Mesenchymal stem cell (in vitro differentiated cells and primary cell): Measurements from ENCODE around the gene TSPYL1.

ENCODE experiments used
- DNase-seq: peaks from one replicate; pipeline ENCODE4 v3.0.0-alpha.2; 2013
- H2AFZ ChIP-seq: one replicate; pipeline ENCODE4 v1.6.1; 2013; ENCODE audit warnings: low read depth, mild to moderate bottlenecking, control low read depth, inconsistent platforms, low read length, moderate library complexity
- H2AK5ac ChIP-seq: 2 replicates; pipeline ENCODE4 v1.6.1; 2013; ENCODE audit warnings: low read length, moderate library complexity, mild to moderate bottlenecking, inconsistent platforms; ENCODE audit not compliant: severe bottlenecking
- H2BK120ac ChIP-seq: one replicate; pipeline ENCODE4 v1.6.1; 2013; ENCODE audit warnings: low read depth, mild to moderate bottlenecking, inconsistent platforms, low read length, moderate library complexity
- H2BK12ac ChIP-seq, 2 experiments: one replicate each; pipeline ENCODE4 v1.6.1; 2013; ENCODE audit warnings: inconsistent platforms in 2 of 2, low read length in 2 of 2, mild to moderate bottlenecking in 2 of 2, moderate library complexity in 2 of 2, control low read depth in 1 of 2
- H2BK15ac ChIP-seq: one replicate; pipeline ENCODE4 v1.6.1; 2013; ENCODE audit warnings: mild to moderate bottlenecking, low read depth, inconsistent platforms; ENCODE audit not compliant: poor library complexity, severe bottlenecking
- H2BK5ac ChIP-seq: 2 replicates; pipeline ENCODE4 v1.6.1; 2013; ENCODE audit warnings: low read depth, mild to moderate bottlenecking, low read length, control low read depth, inconsistent platforms; ENCODE audit not compliant: poor library complexity, severe bottlenecking
- H3K14ac ChIP-seq, 2 experiments: one replicate each; pipeline ENCODE4 v1.6.1; 2013; ENCODE audit warnings: inconsistent platforms in 2 of 2, low read length in 2 of 2, control low read depth in 1 of 2, mild to moderate bottlenecking in 1 of 2, moderate library complexity in 1 of 2
- H3K18ac ChIP-seq, 2 experiments: one replicate each; pipeline ENCODE4 v1.6.1; 2013; ENCODE audit warnings: inconsistent platforms in 2 of 2, low read length in 2 of 2, control low read depth in 1 of 2, low read depth in 1 of 2, mild to moderate bottlenecking in 1 of 2
- H3K23ac ChIP-seq, 2 experiments: one replicate each; pipeline ENCODE4 v1.6.1; 2013; ENCODE audit warnings: inconsistent platforms in 2 of 2, low read length in 2 of 2, mild to moderate bottlenecking in 2 of 2, moderate library complexity in 2 of 2, control low read depth in 1 of 2
- H3K27ac ChIP-seq: 2 replicates; pipeline ENCODE4 v1.5.1; 2013; ENCODE audit warnings: mild to moderate bottlenecking, moderate library complexity, low read length, control low read depth, inconsistent platforms; ENCODE audit not compliant: poor library complexity, severe bottlenecking
- H3K27me3 ChIP-seq, 2 experiments: 2 replicates each; pipeline versions ENCODE4 v1.6.1 to v1.7.0; 2013; ENCODE audit warnings: low read length in 2 of 2, mild to moderate bottlenecking in 2 of 2, moderate library complexity in 2 of 2, control low read depth in 1 of 2, inconsistent platforms in 1 of 2; ENCODE audit not compliant: control insufficient read depth in 1 of 2, insufficient read depth in 1 of 2
- H3K36me3 ChIP-seq, 2 experiments: 2 replicates each; pipeline versions ENCODE4 v1.6.1 to v1.7.0; 2013; ENCODE audit warnings: low read length in 2 of 2, control low read depth in 1 of 2, inconsistent platforms in 1 of 2, low read depth in 1 of 2, mild to moderate bottlenecking in 1 of 2; ENCODE audit not compliant: insufficient read depth in 2 of 2, control insufficient read depth in 1 of 2
- H3K4ac ChIP-seq, 2 experiments: one replicate each; pipeline ENCODE4 v1.6.1; 2013; ENCODE audit warnings: inconsistent platforms in 2 of 2, low read length in 2 of 2, mild to moderate bottlenecking in 2 of 2, moderate library complexity in 2 of 2, control low read depth in 1 of 2, low read depth in 1 of 2
- H3K4me1 ChIP-seq: 2 replicates; pipeline ENCODE4 v1.6.1; 2013; ENCODE audit warnings: low read depth, low read length, control low read depth; ENCODE audit not compliant: control insufficient read depth, insufficient read depth
- H3K4me2 ChIP-seq: 2 replicates; pipeline ENCODE4 v1.6.1; 2013; ENCODE audit warnings: low read length, mild to moderate bottlenecking, inconsistent platforms; ENCODE audit not compliant: poor library complexity, severe bottlenecking
- H3K4me3 ChIP-seq, 2 experiments: 2 replicates each; pipeline versions ENCODE4 v1.5.1 to v1.7.0; 2013; ENCODE audit warnings: low read length in 2 of 2, mild to moderate bottlenecking in 2 of 2, control low read depth in 1 of 2, low read depth in 1 of 2; ENCODE audit not compliant: insufficient read depth in 1 of 2
- H3K79me1 ChIP-seq: replicated peaks from 2 replicates; pipeline ENCODE4 v1.6.1; 2013; ENCODE audit warnings: mild to moderate bottlenecking, control low read depth, low read length, inconsistent platforms; ENCODE audit not compliant: poor library complexity, severe bottlenecking
- H3K9ac ChIP-seq: 2 replicates; pipeline ENCODE4 v1.7.0; 2013; ENCODE audit warnings: mild to moderate bottlenecking, low read length, moderate library complexity
- H3K9me3 ChIP-seq: 2 replicates; pipeline ENCODE4 v1.7.0; 2013; ENCODE audit warnings: mild to moderate bottlenecking, low read length; ENCODE audit not compliant: control insufficient read depth
- H4K8ac ChIP-seq: one replicate; pipeline ENCODE4 v1.6.1; 2013; ENCODE audit warnings: inconsistent platforms, mild to moderate bottlenecking, low read length, moderate library complexity
- H4K91ac ChIP-seq: one replicate; pipeline ENCODE4 v1.6.1; 2013; ENCODE audit warnings: mild to moderate bottlenecking, low read length, inconsistent platforms
- WGBS: methylation state at CpG from one replicate; pipeline ENCODE4 v1.1.7; 2013; ENCODE audit warnings: mixed read lengths; 5-methylcytosine and 5-hydroxymethylcytosine counted together

TSPYL1 gene

DNA sequence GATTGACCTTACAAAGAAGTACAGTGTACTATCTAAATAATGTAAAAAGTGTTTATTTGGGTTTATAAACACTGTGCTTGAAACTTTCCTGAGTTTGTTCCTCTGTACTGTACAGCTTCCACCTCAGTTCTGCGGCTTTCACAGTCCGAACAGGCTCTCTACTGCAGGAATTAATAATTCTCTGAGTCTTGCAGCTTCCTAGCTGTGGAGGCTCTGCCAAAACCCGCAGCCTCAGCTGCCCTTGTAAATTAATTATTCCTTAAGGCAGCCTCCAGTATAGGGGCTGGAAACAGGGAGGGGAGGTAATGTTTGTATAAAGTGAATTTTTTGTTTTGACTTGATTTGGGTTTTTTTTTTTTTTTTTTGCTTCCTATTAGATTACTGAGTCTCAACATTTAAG is 45.0 kb downstream of the TSPYL1 start:
- H2AFZ ChIP-seq = no peak overlapping the region
- no peak overlapping the region for H3K9ac ChIP-seq
- H3K4me1 ChIP-seq = no peaks in the 10 kb centered on the region
- no peak overlapping the region for H2AK5ac ChIP-seq
- no peak overlapping the region for H3K18ac ChIP-seq
- DNase-seq = no peak
- H2BK15ac ChIP-seq = no peak overlapping the region
- no peak overlapping the region for H3K4me3 ChIP-seq
- no peak overlapping the region for H3K4me2 ChIP-seq
- H4K8ac ChIP-seq = no peak overlapping the region
- H3K79me1 ChIP-seq = peaks cover 2% of the 10 kb centered on the region
- H3K36me3 ChIP-seq = peaks cover 3 to 18% of the 10 kb centered on the region in 2 experiments
- no peak overlapping the region for H3K23ac ChIP-seq
- H3K27ac ChIP-seq = no peak overlapping the region
- H3K14ac ChIP-seq = no peak overlapping the region
- H3K4ac ChIP-seq = no peak overlapping the region
- no peaks in the 10 kb centered on the region for H3K27me3 ChIP-seq
- no peak overlapping the region for H2BK120ac ChIP-seq
- no peaks in the 10 kb centered on the region for H3K9me3 ChIP-seq
- H2BK12ac ChIP-seq = no peak overlapping the region
- no peak overlapping the region for H2BK5ac ChIP-seq
- WGBS = 96% methylated on average over 3 of the region's 3 CpGs
- H4K91ac ChIP-seq = no peak overlapping the region

DNA sequence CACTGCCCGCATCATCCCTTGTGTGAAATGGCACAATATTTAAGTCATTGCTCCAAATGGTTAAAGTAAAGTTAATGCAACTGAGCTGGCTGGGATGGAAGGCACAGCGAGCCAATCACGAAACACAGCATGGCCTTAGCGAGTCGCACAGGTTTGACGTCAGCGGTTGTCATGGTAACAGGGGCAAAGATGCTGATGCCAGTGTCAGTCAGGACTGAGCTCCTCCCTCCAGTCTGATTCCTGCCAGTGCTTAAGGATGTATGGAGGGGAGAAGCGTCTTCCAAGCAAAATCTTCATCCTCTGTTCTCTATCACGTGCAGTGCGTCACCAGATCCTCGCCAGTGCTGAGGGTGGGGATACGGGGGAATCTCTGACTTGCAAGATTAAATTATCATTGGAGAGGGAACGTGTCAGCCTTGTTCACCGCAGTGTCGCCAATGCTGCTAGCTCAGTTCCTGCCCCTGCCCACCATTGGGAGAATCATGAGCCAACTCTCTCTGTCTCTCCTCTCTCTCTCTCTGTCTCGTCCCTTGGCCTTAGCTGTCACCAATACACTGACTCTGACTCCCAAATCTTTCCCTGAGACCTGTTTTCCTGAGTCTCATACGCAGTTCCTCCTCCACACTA is 50.3 kb downstream of the TSPYL1 start:
- Histone ChIP-seq H2AFZ (no peak overlapping the region), H2BK15ac (no peak overlapping the region), H4K91ac (no peak overlapping the region), H3K27ac (no peak overlapping the region), H3K36me3 (peaks cover 0 to 9% of the 10 kb centered on the region in 2 experiments), H4K8ac (no peak overlapping the region), H3K18ac (no peak overlapping the region), H2AK5ac (no peak overlapping the region), H2BK5ac (no peak overlapping the region), H3K14ac (no peak overlapping the region), H2BK12ac (no peak overlapping the region), H3K79me1 (peaks cover 6% of the 10 kb centered on the region), H3K23ac (no peak overlapping the region), H3K9ac (peak overlapping the region; percentile 77), H2BK120ac (no peak overlapping the region), H3K9me3 (no peaks in the 10 kb centered on the region), H3K4ac (no peak overlapping the region), H3K4me1 (no peaks in the 10 kb centered on the region), H3K4me2 (no peak overlapping the region), H3K4me3 (peak overlapping the region in 1 of 2 experiments; percentile 79), H3K27me3 (no peaks in the 10 kb centered on the region)
- DNase-seq = peak; percentile 71
- 77% methylated on average over 16 of the region's 17 CpGs for WGBS
